Measurements from ENCODE around the gene DYNC1H1.
"Not testable (repeated sequence)": the region's sequence is repeated elsewhere in the genome, so short reads cannot be mapped to it uniquely, and the experiment has no call there.

Gene DYNC1H1

GRCh38 chr14:102058146-102058545 lies 93.8 kb downstream of the DYNC1H1 start:
- Histone ChIP-seq H3K9me3 (ENCODE audit: control insufficient read depth, low read length) (no peaks in the 10 kb centered on the region), H3K27me3 (replicated peaks; ENCODE audit: control insufficient read depth, insufficient read depth, low read length) (no peaks in the 10 kb centered on the region), H3K36me3 (ENCODE audit: control insufficient read depth, insufficient read depth, low read length, severe bottlenecking) (peaks cover 10% of the 10 kb centered on the region), H3K4me1 (ENCODE audit: control insufficient read depth, insufficient read depth, low read length) (peaks cover 15% of the 10 kb centered on the region), H3K9ac (ENCODE audit: low read length) (peak overlapping the region; percentile 16), H3K4me3 (ENCODE audit: low read length) (no peak overlapping the region)
- DNase-seq (ENCODE audit: low read depth), result no peak

- no peak for DNase-seq (ENCODE audit: low read depth)
- no peak overlapping the region for H3K9ac ChIP-seq (ENCODE audit: low read length)
- peaks cover 9% of the 10 kb centered on the region for H3K36me3 ChIP-seq (ENCODE audit: control insufficient read depth, insufficient read depth, low read length, severe bottlenecking)
- no peaks in the 10 kb centered on the region for H3K27me3 ChIP-seq (replicated peaks; ENCODE audit: control insufficient read depth, insufficient read depth, low read length)
- H3K4me1 ChIP-seq (ENCODE audit: control insufficient read depth, insufficient read depth, low read length), result peaks cover 22% of the 10 kb centered on the region
- H3K9me3 ChIP-seq (ENCODE audit: control insufficient read depth, low read length), result no peaks in the 10 kb centered on the region
- H3K4me3 ChIP-seq (ENCODE audit: low read length), result no peak overlapping the region
Observed at GRCh38 chr14:102058961-102059360, 94.6 kb downstream of the DYNC1H1 start.

GRCh38 chr14:102063109-102063807 lies 98.9 kb downstream of the DYNC1H1 start:
- no peaks in the 10 kb centered on the region for H3K27me3 ChIP-seq (replicated peaks; ENCODE audit: control insufficient read depth, insufficient read depth, low read length)
- no peaks in the 10 kb centered on the region for H3K36me3 ChIP-seq (ENCODE audit: control insufficient read depth, insufficient read depth, low read length, severe bottlenecking)
- H3K4me3 ChIP-seq (ENCODE audit: low read length), result no peak overlapping the region
- no peak overlapping the region for H3K9ac ChIP-seq (ENCODE audit: low read length)
- H3K9me3 ChIP-seq (ENCODE audit: control insufficient read depth, low read length), result no peaks in the 10 kb centered on the region
- H3K4me1 ChIP-seq (ENCODE audit: control insufficient read depth, insufficient read depth, low read length), result peaks cover 9% of the 10 kb centered on the region
- DNase-seq (ENCODE audit: low read depth), result peak; percentile 83

GRCh38 chr14:102063808-102064429 lies 99.5 kb downstream of the DYNC1H1 start:
- no peak for DNase-seq (ENCODE audit: low read depth)

GRCh38 chr14:102064590-102064989 lies 100.2 kb downstream of the DYNC1H1 start:
- H3K36me3 ChIP-seq (ENCODE audit: control insufficient read depth, insufficient read depth, low read length, severe bottlenecking); H3K4me3 ChIP-seq (ENCODE audit: low read length); H3K27me3 ChIP-seq (replicated peaks; ENCODE audit: control insufficient read depth, insufficient read depth, low read length); DNase-seq (ENCODE audit: low read depth); H3K4me1 ChIP-seq (ENCODE audit: control insufficient read depth, insufficient read depth, low read length); H3K9me3 ChIP-seq (ENCODE audit: control insufficient read depth, low read length); H3K9ac ChIP-seq (ENCODE audit: low read length): not testable (repeated sequence)

More at GRCh38 chr14:102063808-102064429, 99.5 kb downstream of the DYNC1H1 start:
- H3K4me1 ChIP-seq (ENCODE audit: control insufficient read depth, insufficient read depth, low read length), result peaks cover 8% of the 10 kb centered on the region
- no peaks in the 10 kb centered on the region for H3K36me3 ChIP-seq (ENCODE audit: control insufficient read depth, insufficient read depth, low read length, severe bottlenecking)
- no peak overlapping the region for H3K9ac ChIP-seq (ENCODE audit: low read length)
- no peaks in the 10 kb centered on the region for H3K27me3 ChIP-seq (replicated peaks; ENCODE audit: control insufficient read depth, insufficient read depth, low read length)
- H3K4me3 ChIP-seq (ENCODE audit: low read length), result no peak overlapping the region
- H3K9me3 ChIP-seq (ENCODE audit: control insufficient read depth, low read length), result no peaks in the 10 kb centered on the region

- no peak for DNase-seq (ENCODE audit: low read depth)
- H3K27me3 ChIP-seq (replicated peaks; ENCODE audit: control insufficient read depth, insufficient read depth, low read length), result no peaks in the 10 kb centered on the region
- no peak overlapping the region for H3K9ac ChIP-seq (ENCODE audit: low read length)
- H3K4me1 ChIP-seq (ENCODE audit: control insufficient read depth, insufficient read depth, low read length), result peaks cover 8% of the 10 kb centered on the region
- H3K4me3 ChIP-seq (ENCODE audit: low read length), result no peak overlapping the region
- H3K9me3 ChIP-seq (ENCODE audit: control insufficient read depth, low read length), result no peaks in the 10 kb centered on the region
- H3K36me3 ChIP-seq (ENCODE audit: control insufficient read depth, insufficient read depth, low read length, severe bottlenecking), result no peaks in the 10 kb centered on the region
Observed at GRCh38 chr14:102066041-102066451, 101.7 kb downstream of the DYNC1H1 start.

GRCh38 chr14:102071283-102071998 lies 107.1 kb downstream of the DYNC1H1 start:
- H3K36me3 ChIP-seq (ENCODE audit: control insufficient read depth, insufficient read depth, low read length, severe bottlenecking), result no peaks in the 10 kb centered on the region
- DNase-seq (ENCODE audit: low read depth), result no peak

GRCh38 chr14:102074415-102074964 lies 110.1 kb downstream of the DYNC1H1 start:
- no peak overlapping the region for H3K9ac ChIP-seq (ENCODE audit: low read length)
- H3K9me3 ChIP-seq (ENCODE audit: control insufficient read depth, low read length), result no peaks in the 10 kb centered on the region
- peaks cover 4% of the 10 kb centered on the region for H3K4me1 ChIP-seq (ENCODE audit: control insufficient read depth, insufficient read depth, low read length)
- peaks cover 9% of the 10 kb centered on the region for H3K36me3 ChIP-seq (ENCODE audit: control insufficient read depth, insufficient read depth, low read length, severe bottlenecking)
- H3K4me3 ChIP-seq (ENCODE audit: low read length), result no peak overlapping the region
- DNase-seq (ENCODE audit: low read depth), result no peak
- no peaks in the 10 kb centered on the region for H3K27me3 ChIP-seq (replicated peaks; ENCODE audit: control insufficient read depth, insufficient read depth, low read length)

More at GRCh38 chr14:102071283-102071998, 107.1 kb downstream of the DYNC1H1 start:
- peaks cover 4% of the 10 kb centered on the region for H3K4me1 ChIP-seq (ENCODE audit: control insufficient read depth, insufficient read depth, low read length)
- no peaks in the 10 kb centered on the region for H3K27me3 ChIP-seq (replicated peaks; ENCODE audit: control insufficient read depth, insufficient read depth, low read length)
- no peak overlapping the region for H3K4me3 ChIP-seq (ENCODE audit: low read length)
- no peak overlapping the region for H3K9ac ChIP-seq (ENCODE audit: low read length)
- H3K9me3 ChIP-seq (ENCODE audit: control insufficient read depth, low read length), result no peaks in the 10 kb centered on the region

GRCh38 chr14:102075155-102075554 lies 110.8 kb downstream of the DYNC1H1 start:
- Histone ChIP-seq H3K9me3 (ENCODE audit: control insufficient read depth, low read length) (no peaks in the 10 kb centered on the region), H3K36me3 (ENCODE audit: control insufficient read depth, insufficient read depth, low read length, severe bottlenecking) (peaks cover 15% of the 10 kb centered on the region), H3K9ac (ENCODE audit: low read length) (no peak overlapping the region), H3K4me1 (ENCODE audit: control insufficient read depth, insufficient read depth, low read length) (peaks cover 4% of the 10 kb centered on the region), H3K27me3 (replicated peaks; ENCODE audit: control insufficient read depth, insufficient read depth, low read length) (no peaks in the 10 kb centered on the region), H3K4me3 (ENCODE audit: low read length) (no peak overlapping the region)
- no peak for DNase-seq (ENCODE audit: low read depth)

GRCh38 chr14:102077382-102077709 lies 113.0 kb downstream of the DYNC1H1 start:
- Histone ChIP-seq H3K4me3 (ENCODE audit: low read length) (no peak overlapping the region), H3K4me1 (ENCODE audit: control insufficient read depth, insufficient read depth, low read length) (no peaks in the 10 kb centered on the region), H3K36me3 (ENCODE audit: control insufficient read depth, insufficient read depth, low read length, severe bottlenecking) (peaks cover 37% of the 10 kb centered on the region), H3K27me3 (replicated peaks; ENCODE audit: control insufficient read depth, insufficient read depth, low read length) (no peaks in the 10 kb centered on the region), H3K9me3 (ENCODE audit: control insufficient read depth, low read length) (no peaks in the 10 kb centered on the region), H3K9ac (ENCODE audit: low read length) (no peak overlapping the region)
- DNase-seq (ENCODE audit: low read depth), result no peak

- H3K4me3 ChIP-seq (ENCODE audit: low read length); H3K9ac ChIP-seq (ENCODE audit: low read length); H3K27me3 ChIP-seq (replicated peaks; ENCODE audit: control insufficient read depth, insufficient read depth, low read length); H3K9me3 ChIP-seq (ENCODE audit: control insufficient read depth, low read length); H3K4me1 ChIP-seq (ENCODE audit: control insufficient read depth, insufficient read depth, low read length); DNase-seq (ENCODE audit: low read depth): not testable (repeated sequence)
- H3K36me3 ChIP-seq (ENCODE audit: control insufficient read depth, insufficient read depth, low read length, severe bottlenecking), result peaks cover 47% of the 10 kb centered on the region
Observed at GRCh38 chr14:102078361-102078791, 114.0 kb downstream of the DYNC1H1 start.

Measured in adipocyte (in vitro differentiated cells).